ENCODE results near the gene PNKD. TPM values are rescaled to one million over a fixed set of nuclear protein-coding genes. Genes with fewer than 3 reads are reported as not detected.
A peak's percentile ranks its signal among the peaks of the same experiment; 100 is the strongest.

PNKD gene
- total RNA-seq, 1 donor from 2014 or later, result 40.3 TPM

- DNase-seq (ENCODE audit: low read depth, low spot score), result no peak
- TF ChIP-seq CTCF (conservative IDR thresholded peaks at IDR 0.05), result no peak
- H3K4me1 Mint-ChIP-seq, result peaks cover 12% of the 10 kb centered on the region
- H3K27me3 Mint-ChIP-seq (ENCODE audit: low read depth), result no peaks in the 10 kb centered on the region
- H3K36me3 Mint-ChIP-seq (ENCODE audit: low read depth), result no peaks in the 10 kb centered on the region
- peak within 1 kb of the TSS; percentile 92 for H3K27ac Mint-ChIP-seq (ENCODE audit: unreplicated experiment)
- no peaks in the 10 kb centered on the region for H3K9me3 Mint-ChIP-seq
- H3K4me3 Mint-ChIP-seq, result peak within 1 kb of the TSS; percentile 57
These were observed 9.4 kb upstream of the PNKD start, which contains the start of gene GPBAR1 for GRCh38 chr2:218260742-218261422. Gene GPBAR1, plus strand, starts transcription at chr2:218261015. Its CDS starts 1,710 bp downstream, at chr2:218262725.

GRCh38 chr2:218261423-218262236 lies 8.7 kb upstream of the PNKD start:
- Mint-ChIP-seq H3K27ac (ENCODE audit: unreplicated experiment) (peak overlapping the region; percentile 92), H3K27me3 (ENCODE audit: low read depth) (no peaks in the 10 kb centered on the region), H3K4me1 (peaks cover 12% of the 10 kb centered on the region), H3K4me3 (peak overlapping the region; percentile 41), H3K36me3 (ENCODE audit: low read depth) (no peaks in the 10 kb centered on the region), H3K9me3 (no peaks in the 10 kb centered on the region)
- TF ChIP-seq CTCF (conservative IDR thresholded peaks at IDR 0.05), result no peak
- no peak for DNase-seq (ENCODE audit: low read depth, low spot score)

GRCh38 chr2:218262237-218262600 lies 8.1 kb upstream of the PNKD start:
- peaks cover 2% of the 10 kb centered on the region for H3K36me3 Mint-ChIP-seq (ENCODE audit: low read depth)
- H3K9me3 Mint-ChIP-seq, result no peaks in the 10 kb centered on the region
- no peak overlapping the region for H3K27ac Mint-ChIP-seq (ENCODE audit: unreplicated experiment)
- no peaks in the 10 kb centered on the region for H3K27me3 Mint-ChIP-seq (ENCODE audit: low read depth)
- no peak for DNase-seq (ENCODE audit: low read depth, low spot score)
- H3K4me3 Mint-ChIP-seq, result peak overlapping the region; percentile 27
- H3K4me1 Mint-ChIP-seq, result peaks cover 14% of the 10 kb centered on the region
- TF ChIP-seq CTCF (conservative IDR thresholded peaks at IDR 0.05), result no peak

GRCh38 chr2:218262631-218263586 lies 7.4 kb upstream of the PNKD start:
- no peaks in the 10 kb centered on the region for H3K9me3 Mint-ChIP-seq
- peaks cover 18% of the 10 kb centered on the region for H3K4me1 Mint-ChIP-seq
- H3K27me3 Mint-ChIP-seq (ENCODE audit: low read depth), result no peaks in the 10 kb centered on the region
- H3K27ac Mint-ChIP-seq (ENCODE audit: unreplicated experiment), result no peak overlapping the region
- peaks cover 7% of the 10 kb centered on the region for H3K36me3 Mint-ChIP-seq (ENCODE audit: low read depth)
- no peak overlapping the region for H3K4me3 Mint-ChIP-seq
- DNase-seq (ENCODE audit: low read depth, low spot score), result no peak
- TF ChIP-seq CTCF (conservative IDR thresholded peaks at IDR 0.05), result no peak
